HEK293T (cell line): ENCODE data around the gene FNDC11.

Source experiments
- CTCF ChIA-PET: fragments of 350-600 bp; formaldehyde crosslinking; extraction: SDS; loops from one replicate; lab custom pipeline; 2021; ENCODE audit warnings: antibody characterized with exemption, inconsistent platforms; lab: Yijun Ruan, JAX
- POLR2A ChIA-PET: fragments of 350-600 bp; formaldehyde crosslinking; extraction: SDS; loops from one replicate; lab custom pipeline; 2020; ENCODE audit warnings: antibody characterized with exemption, inconsistent platforms; lab: Yijun Ruan, JAX
- DNase-seq: peaks from one replicate; pipeline ENCODE4 v3.0.0; 2012; ENCODE audit warnings: mixed read lengths; ENCODE audit errors: extremely low spot score
- ARNT ChIP-seq: fragments of 450-650 bp; IDR thresholded peaks from 2 replicates; pipeline ENCODE4 v1.6.1; 2017; ENCODE audit warnings: mild to moderate bottlenecking
- BHLHE40 ChIP-seq: fragments of 450-650 bp; IDR thresholded peaks from 2 replicates; pipeline ENCODE4 v1.6.1; 2016; ENCODE audit warnings: mild to moderate bottlenecking, moderate library complexity, borderline replicate concordance
- CTBP1 ChIP-seq: fragments of 450-650 bp; IDR thresholded peaks from 2 replicates; pipeline ENCODE4 v1.6.1; 2016; ENCODE audit warnings: borderline replicate concordance
- ELF4 ChIP-seq: fragments of 450-650 bp; IDR thresholded peaks from 2 replicates; pipeline ENCODE4 v1.6.1; 2017; ENCODE audit warnings: antibody characterized with exemption
- FOXA1 ChIP-seq: fragments of 450-650 bp; IDR thresholded peaks from 2 replicates; pipeline ENCODE4 v1.6.1; 2016; ENCODE audit warnings: mild to moderate bottlenecking
- FOXK2 ChIP-seq: fragments of 450-650 bp; IDR thresholded peaks from 2 replicates; pipeline ENCODE4 v1.6.1; 2016; ENCODE audit warnings: mild to moderate bottlenecking
- FOXM1 ChIP-seq: fragments of 450-650 bp; IDR thresholded peaks from 2 replicates; pipeline ENCODE4 v1.6.1; 2017; ENCODE audit warnings: mild to moderate bottlenecking, borderline replicate concordance
- HDGF ChIP-seq: fragments of 450-650 bp; IDR thresholded peaks from 2 replicates; pipeline ENCODE4 v1.6.1; 2017; ENCODE audit warnings: antibody characterized with exemption, borderline replicate concordance
- L3MBTL2 ChIP-seq: fragments of 450-650 bp; conservative IDR thresholded peaks from 2 replicates; pipeline ENCODE4 v1.6.1; 2016; ENCODE audit warnings: mild to moderate bottlenecking
- LEF1 ChIP-seq: fragments of 450-650 bp; IDR thresholded peaks from 2 replicates; pipeline ENCODE4 v1.6.1; 2017; ENCODE audit warnings: mild to moderate bottlenecking, borderline replicate concordance
- NFRKB ChIP-seq: fragments of 450-650 bp; IDR thresholded peaks from 2 replicates; pipeline ENCODE4 v1.6.1; 2016; ENCODE audit warnings: mild to moderate bottlenecking, moderate library complexity
- PKNOX1 ChIP-seq: fragments of 450-650 bp; IDR thresholded peaks from 2 replicates; pipeline ENCODE4 v1.6.1; 2016
- SP1 ChIP-seq: fragments of 450-650 bp; IDR thresholded peaks from 2 replicates; pipeline ENCODE4 v1.6.1; 2017
- SUZ12 ChIP-seq: fragments of 450-650 bp; IDR thresholded peaks from 2 replicates; pipeline ENCODE4 v1.6.1; 2016; ENCODE audit warnings: mild to moderate bottlenecking
- TARDBP ChIP-seq: fragments of 450-650 bp; IDR thresholded peaks from 2 replicates; pipeline ENCODE4 v1.6.1; 2016
- ZNF384 ChIP-seq: fragments of 450-650 bp; IDR thresholded peaks from 2 replicates; pipeline ENCODE4 v1.6.1; 2016

The FNDC11 gene

GRCh38 chr20:63579017-63579694, 25.2 kb downstream of the FNDC11 start:
- TF ChIP-seq BHLHE40 (no peak), ZNF384 (no peak), LEF1 (no peak), SUZ12 (no peak), FOXK2 (no peak), L3MBTL2 (no peak), TARDBP (no peak), NFRKB (no peak), HDGF (no peak), FOXA1 (no peak), ARNT (no peak)
- no peak for DNase-seq
- CTCF ChIA-PET: no interaction called here
- POLR2A ChIA-PET: no interaction called here

GRCh38 chr20:63580796-63581461, 27.0 kb downstream of the FNDC11 start:
- DNase-seq: peak; percentile 48
- POLR2A ChIA-PET: no interaction called here
- CTCF ChIA-PET: no interaction called here
- TF ChIP-seq NFRKB (no peak), SUZ12 (no peak), L3MBTL2 (no peak), ZNF384 (no peak), PKNOX1 (no peak)

GRCh38 chr20:63582382-63583063, 28.6 kb downstream of the FNDC11 start:
- no peak for DNase-seq
- ChIA-PET CTCF (no interaction called here), POLR2A (interaction anchor here (1.0 to 1.4 kb wide), 2 partner anchors 8 to 45 kb away, joined by 3 to 4 read pairs; partner anchors contain the start of gene HELZ2)
- TF ChIP-seq ELF4 (no peak), FOXK2 (no peak)

GRCh38 chr20:63585616-63586565, 31.9 kb downstream of the FNDC11 start:
- CTCF ChIA-PET: no interaction called here
- DNase-seq: no peak
- POLR2A ChIA-PET: no interaction called here
- no peak for TF ChIP-seq BHLHE40
- TF ChIP-seq CTBP1: no peak
- TF ChIP-seq SUZ12: no peak
- no peak for TF ChIP-seq TARDBP
- no peak for TF ChIP-seq ZNF384
- TF ChIP-seq PKNOX1: no peak
- TF ChIP-seq NFRKB: no peak
- TF ChIP-seq FOXA1: no peak
- no peak for TF ChIP-seq FOXM1
- TF ChIP-seq ELF4: no peak

GRCh38 chr20:63586797-63587196, 32.8 kb downstream of the FNDC11 start:
- no peak for DNase-seq
- POLR2A ChIA-PET: no interaction called here
- CTCF ChIA-PET: no interaction called here
- no peak for TF ChIP-seq ZNF384
- TF ChIP-seq CTBP1: no peak
- TF ChIP-seq BHLHE40: no peak
- no peak for TF ChIP-seq FOXM1
- no peak for TF ChIP-seq ARNT
- TF ChIP-seq HDGF: no peak
- TF ChIP-seq SUZ12: no peak
- no peak for TF ChIP-seq SP1
- no peak for TF ChIP-seq FOXK2
- no peak for TF ChIP-seq LEF1
- TF ChIP-seq TARDBP: no peak
- TF ChIP-seq FOXA1: no peak
- TF ChIP-seq PKNOX1: no peak
- no peak for TF ChIP-seq L3MBTL2

GRCh38 chr20:63587256-63587655, 33.3 kb downstream of the FNDC11 start:
- TF ChIP-seq LEF1 (no peak), SUZ12 (no peak), PKNOX1 (no peak), HDGF (no peak), ARNT (no peak), FOXA1 (no peak), NFRKB (no peak), BHLHE40 (no peak), FOXK2 (no peak), FOXM1 (no peak), L3MBTL2 (no peak), ZNF384 (no peak), CTBP1 (no peak), ELF4 (no peak), SP1 (no peak), TARDBP (no peak)
- no peak for DNase-seq
- POLR2A ChIA-PET: no interaction called here
- CTCF ChIA-PET: interaction anchor here (1.4 kb wide), 1 partner anchor 91 kb away, joined by 4 read pairs; no protein-coding TSS in a partner anchor
